GM19468 (cell line): ENCODE measurements around the gene TIPARP.
"Not testable (repeated sequence)": the region's sequence is repeated elsewhere in the genome, so short reads cannot be mapped to it uniquely, and the experiment has no call there.

Experiments
- ATAC-seq: cut with Tn5 transposase; IDR thresholded peaks from one replicate; pipeline ENCODE4 v1.9.1; 2021; ENCODE audit warnings: mild to moderate bottlenecking, moderate library complexity, moderate number of reproducible peaks; ENCODE audit not compliant: unreplicated experiment; ENCODE audit errors: extremely low read depth

Gene TIPARP

DNA sequence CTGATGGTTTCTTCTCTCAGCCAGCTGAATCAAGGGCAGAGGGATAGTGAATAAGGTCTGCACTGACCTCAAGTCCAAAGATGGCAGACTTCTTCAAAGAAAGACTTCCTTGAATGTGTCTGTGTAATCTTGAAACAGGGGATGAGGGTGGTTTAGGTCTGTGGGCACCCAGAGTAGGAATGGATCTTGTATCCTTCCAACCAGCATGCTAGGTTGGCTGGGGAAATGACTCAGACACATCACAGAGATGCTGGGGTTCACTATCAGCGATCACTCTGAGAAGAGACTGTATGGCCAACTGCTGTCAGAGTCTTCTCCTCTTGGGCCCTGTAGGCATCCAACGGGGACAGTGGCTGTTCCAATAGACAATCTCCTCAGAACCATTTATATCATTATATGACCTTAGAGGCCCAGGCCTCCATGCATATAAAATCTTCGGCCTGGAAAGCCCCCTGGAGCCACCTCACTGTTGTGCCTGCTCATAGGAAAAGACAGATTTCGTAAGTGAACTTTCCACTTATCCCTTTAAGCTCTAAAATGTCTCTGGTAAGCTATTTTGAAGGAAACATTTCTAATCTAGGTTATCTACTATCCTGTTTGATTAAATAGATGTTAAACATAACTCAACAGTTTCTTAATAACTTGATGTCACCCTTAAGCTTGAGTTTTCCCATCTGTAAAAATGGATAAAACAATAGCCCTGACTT lies 58.5 kb downstream of the TIPARP start:
- ATAC-seq: no peak

DNA sequence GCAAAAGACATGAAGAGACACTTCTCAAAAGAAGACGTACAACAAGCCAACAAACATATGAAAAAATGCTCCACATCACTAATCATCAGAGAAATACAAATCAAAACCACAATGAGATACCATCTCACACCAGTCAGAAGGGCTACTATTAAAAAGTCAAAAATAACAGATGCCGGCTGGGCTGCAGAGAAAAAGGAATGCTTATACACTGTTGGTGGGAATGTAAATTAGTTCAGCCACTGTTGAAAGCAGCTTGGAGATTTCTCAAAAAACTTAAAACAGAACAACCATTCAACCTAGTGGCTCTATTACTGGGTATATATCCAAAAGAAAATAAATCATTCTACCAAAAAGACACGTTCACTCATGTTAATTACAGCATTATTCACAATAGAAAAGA lies 60.3 kb downstream of the TIPARP start:
- not testable (repeated sequence) for ATAC-seq

DNA sequence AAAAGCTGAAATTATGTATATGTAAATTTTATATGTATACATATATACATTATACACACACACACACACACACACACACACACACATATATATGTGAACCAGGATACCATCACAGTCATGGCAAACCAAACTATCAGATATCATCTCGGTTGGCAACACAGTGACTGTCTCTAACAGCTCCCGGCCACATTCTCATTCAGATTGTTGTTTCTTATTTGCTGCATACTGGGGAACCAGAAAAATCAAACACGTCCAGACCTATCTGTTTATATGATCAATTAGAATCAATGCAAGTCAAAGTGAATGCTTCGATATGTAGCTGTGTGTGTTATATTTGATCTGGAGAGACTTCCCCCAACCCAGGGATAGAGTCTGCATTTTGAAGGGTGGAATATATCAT lies 61.1 kb downstream of the TIPARP start:
- ATAC-seq: no peak

DNA sequence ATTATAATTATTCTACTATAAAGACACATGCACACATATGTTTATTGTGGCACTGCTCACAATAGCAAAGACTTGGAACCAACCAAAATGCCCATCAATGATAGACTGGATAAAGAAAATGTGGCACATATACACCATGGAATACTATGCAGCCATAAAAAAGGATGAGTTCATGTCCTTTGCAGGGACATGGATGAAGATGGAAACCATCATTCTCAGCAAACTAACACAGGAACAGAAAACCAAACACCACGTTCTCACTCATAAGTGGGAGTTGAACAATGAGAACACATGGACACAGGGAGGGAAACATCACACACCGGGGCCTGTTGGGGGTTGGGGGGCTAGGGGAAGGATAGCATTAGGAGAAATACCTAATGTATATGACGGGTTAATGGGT lies 62.7 kb downstream of the TIPARP start:
- not testable (repeated sequence) for ATAC-seq

DNA sequence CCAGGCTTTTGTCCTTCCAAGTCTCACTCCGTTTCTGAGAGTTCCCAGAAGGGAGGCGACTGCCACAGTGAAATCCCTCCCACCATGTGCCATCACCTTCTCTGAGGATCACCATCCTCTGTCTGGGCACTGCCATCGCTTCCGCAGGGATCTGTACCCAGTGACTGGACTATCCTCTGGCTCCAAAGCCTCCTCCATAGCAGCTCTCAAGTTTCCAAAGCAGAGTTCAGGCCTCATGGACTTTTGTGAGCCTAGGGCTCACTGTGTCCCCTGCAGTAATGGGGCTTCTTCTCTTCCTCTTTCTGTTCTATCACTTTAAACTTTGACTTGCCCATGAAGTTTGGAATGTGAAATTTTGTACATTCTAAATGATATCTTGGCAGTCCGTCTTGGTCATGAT lies 63.9 kb downstream of the TIPARP start:
- no peak for ATAC-seq

DNA sequence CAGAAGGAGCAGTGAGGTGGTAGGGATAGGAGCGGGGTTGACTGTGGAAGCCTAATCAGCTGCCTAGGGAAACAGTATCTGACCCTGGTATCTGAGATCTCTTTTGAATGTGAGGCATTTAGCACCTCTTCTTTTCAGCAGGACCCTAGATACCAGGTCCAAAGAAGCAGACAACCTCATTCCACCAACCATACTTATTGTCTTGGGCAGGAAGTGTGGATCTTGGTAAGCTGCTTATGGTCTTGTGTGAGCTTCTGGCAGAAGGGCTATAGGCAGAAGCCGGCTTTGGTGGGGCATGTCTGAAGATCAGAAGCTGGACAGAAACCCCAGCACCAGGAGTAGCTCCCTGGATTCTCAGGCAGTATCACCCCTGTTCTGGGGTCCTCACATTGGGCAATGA lies 65.6 kb downstream of the TIPARP start:
- no peak for ATAC-seq

DNA sequence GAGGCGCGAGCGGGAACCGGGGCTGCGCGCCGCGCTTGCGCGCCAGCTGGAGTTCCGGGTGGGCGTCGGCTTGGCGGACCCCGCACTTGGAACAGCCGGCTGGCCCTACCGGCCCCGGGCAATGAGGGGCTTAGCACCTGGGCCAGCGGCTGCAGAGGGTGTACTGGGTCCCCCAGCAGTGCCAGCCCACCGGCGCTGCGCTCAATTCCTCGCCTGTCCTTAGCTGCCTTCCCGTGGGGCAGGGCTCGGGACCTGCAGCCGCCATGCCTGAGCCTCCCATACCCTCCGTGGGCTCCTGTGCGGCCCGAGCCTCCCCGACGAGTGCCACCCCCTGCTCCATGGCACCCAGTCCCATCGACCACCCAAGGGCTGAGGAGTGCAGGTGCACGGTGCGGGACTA lies 66.2 kb downstream of the TIPARP start:
- ATAC-seq: not testable (repeated sequence)

DNA sequence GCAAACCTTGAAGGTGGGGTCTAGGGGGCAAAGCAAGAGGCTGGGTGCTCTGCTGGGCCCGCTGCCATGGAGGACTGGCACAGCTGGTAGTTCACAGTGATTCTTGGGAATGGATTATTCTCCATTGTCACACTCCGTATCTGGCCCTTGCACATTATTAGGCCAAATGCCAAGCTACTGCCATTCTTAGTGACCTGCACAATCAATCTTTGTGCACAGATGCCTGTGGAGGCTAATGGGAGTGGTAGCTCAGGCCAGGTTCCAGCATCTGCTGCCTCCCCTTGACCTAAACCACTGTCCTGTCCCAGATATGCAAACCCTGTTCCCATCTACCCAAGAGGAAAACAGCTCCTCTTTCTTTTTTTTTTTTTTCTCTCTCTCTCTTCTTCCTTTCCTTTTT lies 67.5 kb downstream of the TIPARP start:
- no peak for ATAC-seq

DNA sequence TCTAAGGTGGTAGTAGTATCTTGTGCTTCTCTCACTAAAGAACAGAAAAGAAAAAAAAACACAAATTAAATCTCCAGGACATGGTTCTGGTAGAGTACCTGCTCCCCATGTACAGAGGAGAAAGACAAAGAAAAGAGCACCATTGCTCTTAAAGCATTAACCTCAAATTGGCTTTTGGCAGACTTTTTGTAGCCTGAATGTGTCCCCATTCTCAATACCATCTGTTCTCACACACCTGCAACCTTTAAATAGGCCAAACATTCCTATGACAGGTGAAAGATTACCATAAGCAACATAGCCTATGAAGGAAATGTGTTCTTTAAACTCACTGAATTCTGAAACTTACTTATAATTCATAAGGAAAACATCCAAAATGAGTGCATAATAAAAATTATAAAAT lies 68.0 kb downstream of the TIPARP start:
- no peak for ATAC-seq

DNA sequence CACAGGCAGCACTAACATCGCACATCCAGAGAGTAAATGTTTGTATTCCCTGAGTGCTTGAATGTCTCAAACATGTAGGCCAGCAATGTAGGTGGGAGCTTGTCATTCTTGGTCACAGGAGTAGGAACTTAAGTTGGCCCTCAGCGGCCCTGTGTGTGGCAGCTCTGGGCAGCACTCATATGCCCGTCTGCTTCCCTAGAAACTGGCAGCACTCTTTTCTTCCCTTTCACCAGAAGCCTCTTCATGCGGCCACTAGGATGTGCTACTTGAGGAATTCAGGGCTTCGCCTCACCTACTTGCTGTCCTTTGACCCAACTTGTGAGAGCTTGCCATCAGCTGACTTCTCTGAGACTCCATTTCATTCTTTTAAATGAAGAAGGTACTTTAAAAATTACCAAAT lies 69.5 kb downstream of the TIPARP start:
- ATAC-seq: no peak

DNA sequence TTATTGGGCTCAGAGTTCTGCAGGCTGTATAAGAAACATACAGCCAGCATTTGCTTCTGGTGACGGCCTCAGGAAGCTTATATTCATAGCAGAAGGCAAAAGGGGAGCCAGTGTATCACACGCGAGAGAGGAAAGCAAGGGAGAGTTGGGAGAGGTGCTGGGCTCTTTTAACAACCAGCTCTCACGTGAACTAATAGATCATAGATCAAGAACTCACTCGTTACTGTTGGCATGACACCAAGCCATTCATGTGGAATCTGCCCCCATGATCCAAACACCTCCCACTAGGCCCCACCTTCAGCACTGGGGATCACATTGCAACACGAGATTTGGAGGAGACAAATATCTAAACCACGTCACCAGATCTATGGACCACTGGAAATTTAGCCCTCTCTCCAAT lies 70.2 kb downstream of the TIPARP start:
- no peak for ATAC-seq

DNA sequence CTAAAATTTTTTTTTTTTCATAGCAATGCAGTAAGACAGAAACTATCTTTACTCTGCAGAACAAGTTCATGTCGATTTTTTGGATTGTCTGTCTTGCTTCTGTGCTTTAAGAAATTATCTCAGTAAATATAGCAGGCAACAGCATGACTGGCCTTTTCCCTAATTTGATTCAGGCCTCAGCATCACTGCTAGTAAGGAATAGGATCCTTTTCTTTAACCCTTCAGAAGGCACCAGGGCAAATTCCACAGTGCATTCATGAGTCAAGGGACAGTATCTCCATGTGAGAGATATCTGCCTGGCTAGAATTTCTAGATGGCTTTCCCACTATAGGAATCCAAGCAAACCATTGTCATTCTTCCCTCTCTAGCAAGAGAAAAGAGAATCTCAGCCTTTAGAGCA lies 71.4 kb downstream of the TIPARP start:
- ATAC-seq: no peak

DNA sequence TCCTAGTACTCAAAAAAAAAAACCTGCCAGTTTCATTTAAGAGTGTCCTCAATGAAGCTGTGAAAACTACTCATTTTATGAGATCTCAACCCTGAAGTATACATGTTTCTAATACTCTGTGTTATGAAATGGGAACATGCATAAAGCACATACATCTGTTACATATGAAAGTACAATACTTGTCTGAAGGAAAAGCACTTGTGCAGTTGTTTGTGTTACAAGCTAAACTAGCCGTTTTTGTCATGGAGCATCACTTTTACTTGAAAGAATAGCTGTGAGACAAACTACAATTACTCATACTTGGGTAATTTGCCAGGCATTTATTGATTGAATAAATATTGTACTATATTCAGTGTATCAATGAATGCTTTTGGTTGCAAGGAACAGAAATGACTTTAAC lies 72.7 kb downstream of the TIPARP start:
- ATAC-seq: no peak

DNA sequence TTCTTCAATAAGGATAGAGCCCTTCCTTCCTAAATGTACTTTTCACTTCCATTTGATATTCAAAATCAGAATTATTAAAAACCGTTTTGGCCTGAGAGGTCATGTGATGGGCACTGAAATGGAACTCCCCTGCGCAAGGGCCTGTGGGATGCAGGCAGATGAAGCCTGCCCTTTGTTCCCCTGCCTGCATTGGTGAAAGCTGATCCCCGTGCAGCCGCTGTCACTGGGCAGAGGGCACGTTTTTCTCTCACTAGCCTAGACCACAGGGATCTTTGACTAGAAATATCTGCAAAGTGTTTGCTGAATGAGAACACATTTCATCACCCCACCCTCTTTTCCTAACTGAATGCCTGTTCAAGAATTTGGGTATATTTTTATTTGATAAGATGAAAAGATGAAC lies 74.9 kb downstream of the TIPARP start:
- ATAC-seq: no peak

DNA sequence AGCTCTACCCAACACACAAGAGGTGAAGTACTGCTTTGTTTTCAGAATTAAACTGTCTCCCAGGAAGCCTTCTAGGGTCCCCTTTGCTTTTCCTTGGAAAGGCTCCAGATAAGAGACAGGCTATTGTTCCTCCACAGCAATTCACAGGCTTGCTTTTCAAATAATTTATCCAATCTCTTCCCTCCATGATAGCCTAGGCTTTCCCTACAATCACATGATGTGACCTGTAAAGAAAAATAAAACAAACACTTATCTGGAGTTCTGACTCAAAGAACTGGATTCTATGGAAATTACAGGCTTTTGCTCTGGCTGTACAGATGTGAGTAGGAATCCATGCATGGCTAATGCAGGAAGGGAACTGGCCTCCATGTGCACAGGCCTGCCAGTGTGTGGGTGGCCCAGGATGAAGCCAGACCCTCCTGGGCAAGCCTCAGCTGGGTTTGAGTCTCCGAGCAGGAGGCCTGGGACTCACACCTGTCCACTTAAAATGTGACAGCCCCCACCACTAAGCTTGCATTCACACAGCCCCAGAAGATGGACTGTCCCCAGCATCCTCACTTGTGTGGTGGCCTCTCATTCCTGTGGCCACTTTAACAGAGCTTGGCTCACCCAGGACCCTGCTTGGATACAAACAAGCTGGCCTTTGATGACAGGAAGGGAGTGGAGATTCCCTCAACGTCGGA lies 75.9 kb downstream of the TIPARP start:
- ATAC-seq: no peak

DNA sequence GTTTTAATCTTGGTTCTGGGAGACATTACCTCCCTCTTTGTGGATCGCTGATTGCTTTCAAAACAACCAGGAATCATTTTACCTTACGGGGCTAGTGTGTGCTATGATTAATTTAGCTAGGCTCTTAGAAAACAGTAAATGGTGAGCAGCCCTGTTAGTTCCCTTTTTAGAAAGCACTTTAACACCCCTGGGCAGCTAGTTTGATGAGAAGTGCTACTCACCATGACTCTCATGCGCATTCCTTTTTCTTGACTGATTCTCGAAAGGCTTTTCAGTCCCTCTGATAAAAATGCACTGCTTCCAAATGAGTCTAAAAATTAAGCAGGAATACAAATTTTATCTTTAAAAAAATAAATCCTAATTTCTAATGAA lies 76.5 kb downstream of the TIPARP start:
- ATAC-seq: no peak

DNA sequence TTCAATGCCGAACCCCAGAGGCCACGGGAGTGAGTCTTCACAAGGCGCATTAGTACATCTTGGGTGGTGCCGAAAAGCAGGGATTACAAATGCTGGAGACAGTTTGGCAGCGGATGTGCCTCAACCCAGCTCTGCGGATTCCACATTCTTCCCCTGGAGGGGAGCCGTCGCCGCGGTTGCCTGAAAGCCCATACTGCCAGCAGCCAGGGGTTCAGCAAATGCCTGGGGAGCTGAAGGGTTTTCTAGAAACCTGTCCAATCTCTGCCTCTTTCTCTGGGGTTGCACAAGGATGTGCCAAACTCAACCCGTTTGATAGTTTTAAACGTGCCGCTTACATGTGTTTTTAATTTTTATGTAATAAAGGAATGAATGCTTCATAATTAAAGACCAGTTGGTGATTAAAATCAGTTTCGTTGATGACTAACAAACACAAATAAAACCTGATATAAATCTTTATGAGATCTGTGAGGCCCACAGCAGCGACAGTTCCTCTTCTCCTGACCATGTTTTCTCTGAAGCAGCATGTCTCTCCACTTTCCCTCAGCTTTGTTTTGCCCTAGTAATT lies 77.2 kb downstream of the TIPARP start:
- no peak for ATAC-seq
